CD4-positive, alpha-beta T cell treated with Interleukin-15 for 1 hour (primary cell): ENCODE measurements around the gene ADAM22.
"Not testable (repeated sequence)": the region's sequence is repeated elsewhere in the genome, so short reads cannot be mapped to it uniquely, and the experiment has no call there.

Source experiments
- DNase-seq: peaks from one replicate; pipeline ENCODE4 v3.0.0-alpha.2; 2020

Gene ADAM22, protein sequence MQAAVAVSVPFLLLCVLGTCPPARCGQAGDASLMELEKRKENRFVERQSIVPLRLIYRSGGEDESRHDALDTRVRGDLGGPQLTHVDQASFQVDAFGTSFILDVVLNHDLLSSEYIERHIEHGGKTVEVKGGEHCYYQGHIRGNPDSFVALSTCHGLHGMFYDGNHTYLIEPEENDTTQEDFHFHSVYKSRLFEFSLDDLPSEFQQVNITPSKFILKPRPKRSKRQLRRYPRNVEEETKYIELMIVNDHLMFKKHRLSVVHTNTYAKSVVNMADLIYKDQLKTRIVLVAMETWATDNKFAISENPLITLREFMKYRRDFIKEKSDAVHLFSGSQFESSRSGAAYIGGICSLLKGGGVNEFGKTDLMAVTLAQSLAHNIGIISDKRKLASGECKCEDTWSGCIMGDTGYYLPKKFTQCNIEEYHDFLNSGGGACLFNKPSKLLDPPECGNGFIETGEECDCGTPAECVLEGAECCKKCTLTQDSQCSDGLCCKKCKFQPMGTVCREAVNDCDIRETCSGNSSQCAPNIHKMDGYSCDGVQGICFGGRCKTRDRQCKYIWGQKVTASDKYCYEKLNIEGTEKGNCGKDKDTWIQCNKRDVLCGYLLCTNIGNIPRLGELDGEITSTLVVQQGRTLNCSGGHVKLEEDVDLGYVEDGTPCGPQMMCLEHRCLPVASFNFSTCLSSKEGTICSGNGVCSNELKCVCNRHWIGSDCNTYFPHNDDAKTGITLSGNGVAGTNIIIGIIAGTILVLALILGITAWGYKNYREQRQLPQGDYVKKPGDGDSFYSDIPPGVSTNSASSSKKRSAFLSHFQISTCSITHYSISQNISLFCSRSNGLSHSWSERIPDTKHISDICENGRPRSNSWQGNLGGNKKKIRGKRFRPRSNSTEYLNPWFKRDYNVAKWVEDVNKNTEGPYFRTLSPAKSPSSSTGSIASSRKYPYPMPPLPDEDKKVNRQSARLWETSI

DNA sequence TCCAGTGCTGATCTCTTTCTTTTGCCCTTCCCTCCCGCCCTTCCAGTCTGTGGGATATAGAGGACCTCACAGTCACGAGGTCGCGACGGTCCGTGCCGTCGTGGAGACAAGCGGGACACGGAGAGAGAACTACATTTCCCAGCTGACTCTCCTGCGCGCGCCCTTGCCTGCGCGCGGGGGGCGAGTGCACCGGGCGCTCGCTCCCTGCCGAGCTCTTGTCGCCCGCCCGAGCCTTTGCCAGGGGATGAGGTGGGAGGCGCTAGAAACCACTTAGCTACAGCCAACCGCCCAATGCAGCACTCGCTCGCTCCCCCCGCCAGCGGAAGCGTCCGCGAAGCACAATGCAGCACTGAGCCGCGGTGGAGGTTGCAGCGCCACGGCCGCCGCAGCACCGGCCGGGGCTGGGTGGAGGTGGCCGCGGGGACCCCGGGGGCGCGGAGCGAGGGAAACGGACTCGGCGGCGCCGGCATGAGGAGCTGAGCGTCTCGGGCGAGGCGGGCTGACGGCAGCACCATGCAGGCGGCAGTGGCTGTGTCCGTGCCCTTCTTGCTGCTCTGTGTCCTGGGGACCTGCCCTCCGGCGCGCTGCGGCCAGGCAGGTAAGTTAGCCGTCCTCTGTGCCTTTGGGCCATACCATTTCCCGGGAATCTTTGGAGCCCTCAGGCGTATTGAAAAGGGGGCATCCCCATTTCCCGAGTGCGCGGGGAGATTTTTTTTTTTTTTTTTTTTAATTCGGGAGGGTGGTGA is at the start of gene ADAM22:
TSS of gene ADAM22 (plus strand) at position 299 of the 746 bp plus-strand sequence. CDS start at position 514, 215 bp downstream.
- DNase-seq: peak; percentile 87

GRCh38 chr7:87885018-87885417 is 49.0 kb upstream of the ADAM22 start:
- DNase-seq: no peak

DNA sequence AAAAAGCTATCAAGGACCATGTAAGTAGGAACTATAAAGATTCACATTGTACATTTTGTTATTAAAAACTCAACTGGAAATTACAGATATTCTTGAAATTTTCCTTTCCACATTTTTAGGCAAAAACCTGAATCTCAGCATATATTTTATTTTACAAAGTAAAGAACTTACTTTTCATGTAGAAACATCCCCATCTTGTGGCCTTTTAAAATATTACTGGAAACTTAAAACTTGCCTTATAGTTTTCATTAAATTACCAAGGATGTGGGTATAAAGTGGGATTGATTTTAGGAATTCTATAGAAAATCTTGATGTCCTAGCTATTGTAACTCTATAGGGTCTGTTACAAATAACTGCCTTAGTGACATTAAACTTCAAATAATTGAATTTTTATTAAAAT is 47.2 kb upstream of the ADAM22 start:
- DNase-seq: no peak

- no peak for DNase-seq
Observed at GRCh38 chr7:87895363-87895762, 38.7 kb upstream of the ADAM22 start.

- DNase-seq: no peak
Observed at GRCh38 chr7:87899255-87899654, 34.8 kb upstream of the ADAM22 start.

GRCh38 chr7:87907136-87907906 is 26.7 kb upstream of the ADAM22 start:
- DNase-seq: not testable (repeated sequence)

- not testable (repeated sequence) for DNase-seq
Observed at GRCh38 chr7:87908814-87909213, 25.2 kb upstream of the ADAM22 start.

DNA sequence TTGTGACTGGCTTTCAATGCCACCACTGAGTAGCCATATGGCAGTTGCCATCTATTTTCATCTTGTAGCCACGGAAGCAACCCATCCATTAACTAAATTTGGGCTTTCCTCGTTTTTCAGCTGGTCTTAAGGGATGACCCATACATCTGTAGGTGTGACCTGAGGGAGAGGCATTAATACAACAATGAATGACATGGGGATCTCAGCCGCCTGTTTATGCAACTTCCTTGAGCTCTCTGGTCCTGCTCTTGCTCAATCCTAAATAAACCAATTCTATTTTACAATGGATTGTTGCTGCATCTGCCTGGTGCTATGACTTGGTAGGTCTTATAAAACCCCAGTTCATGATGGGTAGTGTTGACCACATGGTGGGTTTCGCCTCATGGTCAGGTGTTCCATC is 21.9 kb upstream of the ADAM22 start:
- no peak for DNase-seq

DNA sequence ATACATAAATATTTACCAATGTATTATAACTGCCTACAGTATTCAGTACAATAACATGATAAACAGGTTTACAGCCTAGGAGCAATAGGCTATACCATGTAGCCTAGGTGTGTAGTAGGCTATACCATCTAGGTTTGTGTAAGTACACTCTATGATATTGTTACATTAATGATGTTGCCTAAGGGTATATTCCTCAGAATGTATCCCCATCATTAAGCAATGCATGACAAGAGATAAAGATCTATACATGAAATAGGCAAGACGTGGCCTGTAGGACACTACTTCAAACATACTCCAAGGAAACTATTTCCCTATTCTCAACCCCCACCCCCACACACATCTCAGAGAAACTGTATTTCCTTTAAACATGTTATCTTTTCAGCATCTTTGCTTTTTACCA is 15.3 kb upstream of the ADAM22 start:
- no peak for DNase-seq

- DNase-seq: no peak
Observed at GRCh38 chr7:87919875-87920274, 14.2 kb upstream of the ADAM22 start.

- no peak for DNase-seq
Observed at GRCh38 chr7:87920578-87920977, 13.5 kb upstream of the ADAM22 start.

DNA sequence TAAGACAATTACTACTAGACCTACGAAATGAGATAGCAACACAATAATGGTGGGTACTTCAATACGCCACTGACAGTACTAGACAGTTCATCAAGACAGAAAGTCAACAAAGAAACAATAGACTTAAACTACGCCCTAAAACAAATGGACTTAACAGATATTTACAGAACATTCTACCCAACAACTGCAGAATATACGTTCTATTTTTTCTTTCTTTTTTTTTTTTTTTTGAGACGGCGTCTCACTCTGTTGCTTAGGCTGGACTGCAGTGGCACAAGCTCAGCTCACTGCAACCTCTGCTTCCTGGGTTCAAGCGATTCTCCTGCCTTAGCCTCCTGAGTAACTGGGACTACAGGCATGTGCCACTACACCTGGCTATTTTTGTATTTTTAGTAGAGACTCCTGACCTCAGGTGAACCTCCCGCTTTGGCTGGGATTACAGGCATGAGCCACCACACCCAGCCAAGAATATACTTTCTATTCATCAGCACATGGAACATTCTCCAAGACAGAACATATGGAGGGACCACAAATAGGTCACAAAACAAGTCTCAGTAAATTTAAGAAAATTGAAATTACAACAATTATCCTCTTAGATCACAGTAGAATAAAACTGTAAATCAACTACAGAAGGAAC is 11.2 kb upstream of the ADAM22 start:
- DNase-seq: not testable (repeated sequence)

GRCh38 chr7:87926581-87927461 is 7.2 kb upstream of the ADAM22 start:
- no peak for DNase-seq

- no peak for DNase-seq
Observed at GRCh38 chr7:87933605-87933952, 472 bp upstream of the ADAM22 start.

DNA sequence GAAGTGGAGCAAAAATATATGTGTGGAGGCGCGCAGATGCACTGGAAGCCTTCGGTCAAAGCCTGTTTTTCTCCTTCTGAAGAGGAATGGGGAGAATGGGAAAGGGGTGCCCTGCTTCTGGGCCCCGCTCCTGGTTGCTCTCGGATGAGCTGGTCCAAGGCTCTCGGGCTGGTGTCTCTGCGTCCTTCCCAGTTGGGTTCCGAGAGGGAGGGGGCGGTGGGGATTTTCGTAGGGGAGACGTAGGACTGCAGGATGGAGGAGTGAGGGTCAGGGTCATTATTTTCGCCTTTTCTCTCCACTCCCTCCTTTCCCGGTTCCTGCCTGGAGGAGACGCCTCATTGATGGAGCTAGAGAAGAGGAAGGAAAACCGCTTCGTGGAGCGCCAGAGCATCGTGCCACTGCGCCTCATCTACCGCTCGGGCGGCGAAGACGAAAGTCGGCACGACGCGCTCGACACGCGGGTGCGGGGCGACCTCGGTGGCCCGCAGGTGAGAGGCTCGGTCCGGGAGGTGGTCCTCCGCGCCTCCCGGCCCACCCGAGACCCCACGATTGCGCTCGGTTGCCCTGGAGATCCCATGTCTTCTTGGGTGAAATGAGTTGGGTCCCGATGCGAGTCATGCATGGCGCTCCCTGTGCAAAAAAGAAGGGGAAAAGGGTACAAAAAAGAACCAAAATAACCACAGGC is 790 bp downstream of the ADAM22 start:
- no peak for DNase-seq

- no peak for DNase-seq
Observed at GRCh38 chr7:87935384-87935706, 1.3 kb downstream of the ADAM22 start.

- no peak for DNase-seq
Observed at GRCh38 chr7:87941138-87941537, 7.1 kb downstream of the ADAM22 start.

DNA sequence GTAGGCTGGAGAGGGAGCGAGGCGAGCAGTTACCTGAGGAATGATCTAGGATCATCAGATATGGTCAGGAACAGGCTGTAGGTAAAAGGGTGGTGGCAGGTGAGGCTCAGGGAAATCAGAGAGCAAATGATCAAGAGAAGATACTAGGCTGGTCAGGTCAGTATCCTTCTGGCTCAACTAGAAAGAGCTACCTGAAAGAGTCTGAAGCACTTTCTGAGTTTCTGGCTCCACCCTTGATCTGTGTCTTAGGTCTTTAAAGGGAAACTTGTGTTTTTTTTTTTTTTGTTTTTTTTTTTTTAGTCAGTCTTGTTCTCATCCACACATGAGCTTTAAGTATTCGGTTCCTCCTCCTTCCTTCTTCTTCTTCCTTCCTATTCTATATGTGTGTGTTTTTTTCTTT is 10.5 kb downstream of the ADAM22 start:
- no peak for DNase-seq

GRCh38 chr7:87945926-87946325 is 11.9 kb downstream of the ADAM22 start:
- DNase-seq: not testable (repeated sequence)

GRCh38 chr7:87948371-87948770 is 14.3 kb downstream of the ADAM22 start:
- no peak for DNase-seq
